Measurements from ENCODE around the gene OPRL1. TPM values are rescaled to one million over a fixed set of nuclear protein-coding genes. Genes with fewer than 3 reads are reported as not detected.

The OPRL1 gene
- total RNA-seq, 4 donors from 2014 or later: 0.15 to 0.88 (median 0.28) TPM

- no peak for DNase-seq (ENCODE audit: low spot score in 2 of 2)
- H3K4me3 ChIP-seq (ENCODE audit: low read depth, poor library complexity, severe bottlenecking): peak overlapping the region; percentile 56
- 11 to 13% methylated on average over 4 of the region's 4 CpGs for WGBS, 2 donors
- TF ChIP-seq CTCF (IDR thresholded peaks at IDR 0.05) (no peak), POLR2A (IDR thresholded peaks at IDR 0.05) (no peak)
- intact Hi-C loops (cut with DNase I; ENCODE audit: low total_unique reads): no loop called here
Measured at GRCh38 chr20:64078934-64079272, 979 bp upstream of the OPRL1 start.

GRCh38 chr20:64079273-64080012, 439 bp upstream of the OPRL1 start, which contains the start of gene RGS19:
RGS19 (minus strand) TSS chr20:64079518; CDS start chr20:64076886, 2,632 bp downstream.
- 0 to 1% methylated on average over 9 to 34 of the region's 73 CpGs for WGBS, 2 donors
- intact Hi-C loops (cut with DNase I; ENCODE audit: low total_unique reads): no loop called here
- DNase-seq (ENCODE audit: low spot score in 2 of 2): peak; percentile 64 to 94
- no peak for TF ChIP-seq CTCF (IDR thresholded peaks at IDR 0.05)
- TF ChIP-seq POLR2A (IDR thresholded peaks at IDR 0.05): no peak
- H3K4me3 ChIP-seq (ENCODE audit: low read depth, poor library complexity, severe bottlenecking): peak within 1 kb of the TSS; percentile 56

- WGBS, 2 donors: 71 to 81% methylated on average over 17 of the region's 17 CpGs
- intact Hi-C loops (cut with DNase I; ENCODE audit: low total_unique reads): no loop called here
Measured at GRCh38 chr20:64080813-64081623, 1.1 kb downstream of the OPRL1 start.

GRCh38 chr20:64081624-64081964, 1.7 kb downstream of the OPRL1 start:
- H3K4me3 ChIP-seq (ENCODE audit: low read depth, poor library complexity, severe bottlenecking): no peak overlapping the region
- TF ChIP-seq CTCF (IDR thresholded peaks at IDR 0.05) (no peak), POLR2A (IDR thresholded peaks at IDR 0.05) (no peak)
- intact Hi-C loops (cut with DNase I; ENCODE audit: low total_unique reads): no loop called here
- 84 to 94% methylated on average over 6 of the region's 6 CpGs for WGBS, 2 donors
- DNase-seq (ENCODE audit: low spot score in 2 of 2): no peak

More at GRCh38 chr20:64080813-64081623, 1.1 kb downstream of the OPRL1 start:
- no peak overlapping the region for H3K4me3 ChIP-seq (ENCODE audit: low read depth, poor library complexity, severe bottlenecking)
- no peak for DNase-seq (ENCODE audit: low spot score in 2 of 2)
- no peak for TF ChIP-seq CTCF (IDR thresholded peaks at IDR 0.05)
- TF ChIP-seq POLR2A (IDR thresholded peaks at IDR 0.05): no peak

- intact Hi-C loops (cut with DNase I; ENCODE audit: low total_unique reads): no loop called here
- no peak overlapping the region for H3K4me3 ChIP-seq (ENCODE audit: low read depth, poor library complexity, severe bottlenecking)
- no peak for TF ChIP-seq POLR2A (IDR thresholded peaks at IDR 0.05)
- no peak for TF ChIP-seq CTCF (IDR thresholded peaks at IDR 0.05)
- WGBS, 2 donors: 29 to 40% methylated on average over 7 to 9 of the region's 13 CpGs
- no peak for DNase-seq (ENCODE audit: low spot score in 2 of 2)
Measured at GRCh38 chr20:64082126-64082731, 2.3 kb downstream of the OPRL1 start.

Measured in lower leg skin (tissue), 4 donors.